HCEC 1CT (cell line): Measurements from ENCODE around the gene PDHA1.

Source experiments
- DNase-seq: peaks from one replicate; pipeline ENCODE4 v3.0.0-alpha.2; 2017

PDHA1 gene

GRCh38 chrX:19377799-19378198 lies 34.1 kb downstream of the PDHA1 start:
- DNase-seq, result no peak

- no peak for DNase-seq
Observed at GRCh38 chrX:19381326-19381725, 37.6 kb downstream of the PDHA1 start.

GRCh38 chrX:19382555-19383145 lies 38.9 kb downstream of the PDHA1 start:
- DNase-seq, result peak; percentile 13

GRCh38 chrX:19386679-19387078 lies 43.0 kb downstream of the PDHA1 start:
- no peak for DNase-seq

- no peak for DNase-seq
Observed at GRCh38 chrX:19388064-19388679, 44.4 kb downstream of the PDHA1 start.

- DNase-seq, result no peak
Observed at GRCh38 chrX:19388741-19389140, 45.0 kb downstream of the PDHA1 start.

- DNase-seq, result no peak
Observed at GRCh38 chrX:19389227-19389845, 45.6 kb downstream of the PDHA1 start.

- DNase-seq, result no peak
Observed at GRCh38 chrX:19392078-19392477, 48.4 kb downstream of the PDHA1 start.

- no peak for DNase-seq
Observed at GRCh38 chrX:19392703-19393102, 49.0 kb downstream of the PDHA1 start.

GRCh38 chrX:19403696-19404095 lies 60.0 kb downstream of the PDHA1 start:
- DNase-seq, result no peak

GRCh38 chrX:19410259-19410658 lies 66.5 kb downstream of the PDHA1 start:
- no peak for DNase-seq
